ENCODE results near the gene MRPL12. TPM values are rescaled to one million over a fixed set of nuclear protein-coding genes. Genes with fewer than 3 reads are reported as not detected.

The MRPL12 gene
- total and polyA plus RNA-seq, 9 of the 15 experiments (the other 6 are each of a cell fraction or from before 2014, with no cell fraction given) = 0.94 to 338 (median 100) TPM

DNA sequence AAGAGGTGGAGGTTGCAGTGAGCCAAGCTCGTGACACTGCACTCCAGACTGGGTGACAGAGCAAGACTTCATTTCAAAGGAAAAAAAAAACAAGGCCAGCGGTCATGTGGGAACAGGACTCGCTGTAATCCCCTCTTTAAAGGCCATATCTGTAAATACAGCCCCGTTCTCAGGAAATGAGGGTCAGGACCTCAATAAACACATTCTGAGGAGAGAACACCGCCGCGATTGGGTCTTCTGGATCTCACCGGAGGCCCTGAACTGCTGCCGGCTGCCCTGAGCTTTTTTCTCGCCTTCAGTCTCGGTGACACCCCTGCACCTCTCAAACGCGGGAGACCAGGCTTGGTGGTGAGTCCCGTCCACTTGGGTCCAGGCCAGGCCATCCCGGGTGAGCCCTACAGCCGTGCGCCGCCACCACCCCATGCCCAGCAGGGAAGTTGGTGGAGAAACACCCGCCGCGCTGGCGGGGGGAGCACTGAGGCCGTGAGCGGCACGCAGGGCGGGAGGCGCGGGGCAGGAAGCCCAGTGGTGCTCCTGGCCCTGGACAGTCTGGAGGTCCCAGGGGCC lies 37.3 kb downstream of the MRPL12 start (continued):
- TF ChIP-seq LEF1 (IDR thresholded peaks at IDR 0.05) (peak; percentile 48; the same call in 1 of the 2 replicates), ID3 (CRISPR knock-in tag; IDR thresholded peaks at IDR 0.05) (no peak), ID3 (tag; IDR thresholded peaks at IDR 0.05) (peak; percentile 53; the same call in 1 of the 2 replicates), NFIC (IDR thresholded peaks at IDR 0.05) (peak; percentile 22), E2F6 (IDR thresholded peaks at IDR 0.05; ENCODE audit: borderline replicate concordance in 1 of 2, extremely low read depth in 1 of 2, insufficient read depth in 1 of 2, insufficient read length in 1 of 2, low read depth in 1 of 2, low read length in 1 of 2, poor library complexity in 1 of 2, severe bottlenecking in 1 of 2) (peak; percentile 15 to 30), HSF4 (CRISPR knock-in tag; IDR thresholded peaks at IDR 0.05; ENCODE audit: borderline replicate concordance) (no peak)

GRCh38 chr17:81741049-81741593 lies 38.0 kb downstream of the MRPL12 start:
- H3K36me3 ChIP-seq (ENCODE audit: control insufficient read depth, insufficient read depth, low read length) = no peaks in the 10 kb centered on the region
- FAIRE-seq (no peak), DNase-seq (ENCODE audit: extremely low read depth in 1 of 4, low spot score in 3 of 4) (peak in 1 of 4 experiments; percentile 40), ATAC-seq (peak; percentile 50)
- no peak overlapping the region for H2AFZ ChIP-seq (ENCODE audit: low read depth, low read length)
- ChIA-PET CTCF (ENCODE audit: low intra/inter-chr PET ratio) (no interaction called here), POLR2A (interaction anchor here (0.6 to 1.4 kb wide), 2 partner anchors 11 to 94 kb away, joined by 3 to 7 read pairs; partner anchors contain the start of gene PPP1R27)
- BruUV-seq (replicated peaks) = no TSS peak
- H3K9me1 ChIP-seq (ENCODE audit: control insufficient read depth, insufficient read depth, low read length) = no peaks in the 10 kb centered on the region
- in situ Hi-C loops (cut with MboI) = no loop called here
- H3K27me3 ChIP-seq (ENCODE audit: control insufficient read depth in 2 of 2, insufficient read depth in 2 of 2, low read length in 2 of 2) = no peaks in the 10 kb centered on the region
- H3K9ac ChIP-seq (ENCODE audit: insufficient read depth in 1 of 2, low read depth in 2 of 2, low read length in 2 of 2) = peak overlapping the region in 1 of 2 experiments; percentile 73; a peak in 2 of 4 replicates
- no peak overlapping the region for H3K4me3 ChIP-seq
- intact Hi-C loops (cut with micrococcal nuclease) = no loop called here
- no peaks in the 10 kb centered on the region for H4K20me1 ChIP-seq (replicated peaks; ENCODE audit: control insufficient read depth, insufficient read depth, low read length)
- peak overlapping the region; percentile 25; the same call in 1 of the 2 replicates for H3K4me2 ChIP-seq (ENCODE audit: insufficient read depth, low read length)
- H3K9me3 ChIP-seq (replicated peaks; ENCODE audit: control insufficient read depth, insufficient read depth, low read depth, low read length) = no peaks in the 10 kb centered on the region
- H3K27ac ChIP-seq (ENCODE audit: extremely low read depth, low read depth, low read length) = no peak overlapping the region
- peaks cover 16 to 37% of the 10 kb centered on the region in 2 experiments for H3K4me1 ChIP-seq (replicated peaks in 1 of 2; ENCODE audit: control insufficient read depth in 2 of 2, insufficient read depth in 2 of 2, low read length in 2 of 2)
- H3K79me2 ChIP-seq (ENCODE audit: control insufficient read depth, insufficient read depth, low read length) = no peaks in the 10 kb centered on the region
- TF ChIP-seq CBFA2T3 (IDR thresholded peaks at IDR 0.05) (peak; percentile 23; the same call in 1 of the 2 replicates), EGR1 (conservative IDR thresholded peaks at IDR 0.05) (0 out of 2 replicates have a peak, but pooled peaks have one; percentile 19), CBFA2T2 (conservative IDR thresholded peaks at IDR 0.05) (peak; percentile 16; the same call in 1 of the 2 replicates)
- TF ChIP-seq, protein P1, sequence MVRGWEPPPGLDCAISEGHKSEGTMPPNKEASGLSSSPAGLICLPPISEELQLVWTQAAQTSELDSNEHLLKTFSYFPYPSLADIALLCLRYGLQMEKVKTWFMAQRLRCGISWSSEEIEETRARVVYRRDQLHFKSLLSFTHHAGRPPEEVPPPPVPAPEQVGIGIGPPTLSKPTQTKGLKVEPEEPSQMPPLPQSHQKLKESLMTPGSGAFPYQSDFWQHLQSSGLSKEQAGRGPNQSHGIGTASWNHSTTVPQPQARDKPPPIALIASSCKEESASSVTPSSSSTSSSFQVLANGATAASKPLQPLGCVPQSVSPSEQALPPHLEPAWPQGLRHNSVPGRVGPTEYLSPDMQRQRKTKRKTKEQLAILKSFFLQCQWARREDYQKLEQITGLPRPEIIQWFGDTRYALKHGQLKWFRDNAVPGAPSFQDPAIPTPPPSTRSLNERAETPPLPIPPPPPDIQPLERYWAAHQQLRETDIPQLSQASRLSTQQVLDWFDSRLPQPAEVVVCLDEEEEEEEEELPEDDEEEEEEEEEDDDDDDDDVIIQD (CRISPR knock-in tag; IDR thresholded peaks at IDR 0.05) = no peak
- WGBS (ENCODE audit: insufficient coverage, low coverage, missing lambda C conversion rate) = 19% methylated on average over 12 of the region's 22 CpGs
